EH (cell line): ENCODE measurements around the gene PRR20C.
"Not testable (repeated sequence)": the region's sequence is repeated elsewhere in the genome, so short reads cannot be mapped to it uniquely, and the experiment has no call there.

ENCODE experiments used
- DNase-seq: peaks from one replicate; pipeline ENCODE4 v3.0.0-alpha.2; 2015; ENCODE audit warnings: low read depth

Gene PRR20C

GRCh38 chr13:57153761-57154160 lies at the start of gene PRR20C:
TSS of gene PRR20C (plus strand) at chr13:57154061. CDS start at chr13:57154448, 387 bp downstream.
- DNase-seq, result not testable (repeated sequence)

GRCh38 chr13:57114945-57115344 lies 38.9 kb upstream of the PRR20C start:
- no peak for DNase-seq

DNA sequence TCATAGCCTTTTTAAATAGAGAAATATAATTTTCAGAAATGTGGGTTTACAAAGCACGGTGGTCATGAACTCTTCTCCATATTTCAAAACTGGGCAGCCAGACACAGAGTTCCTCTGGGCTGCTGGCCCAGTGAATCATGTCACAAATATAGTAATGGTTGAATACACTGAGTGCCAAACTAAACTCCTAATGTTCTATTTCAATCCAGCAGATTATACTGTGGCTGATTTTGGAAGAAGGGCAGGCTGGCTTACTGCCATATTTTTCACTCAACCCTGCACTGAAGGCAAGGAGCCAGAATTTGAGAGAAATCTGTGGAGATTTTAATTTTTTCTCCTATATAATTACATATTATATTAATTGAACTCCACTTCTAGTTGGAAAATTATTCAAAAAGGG lies 30.2 kb upstream of the PRR20C start:
- no peak for DNase-seq

DNA sequence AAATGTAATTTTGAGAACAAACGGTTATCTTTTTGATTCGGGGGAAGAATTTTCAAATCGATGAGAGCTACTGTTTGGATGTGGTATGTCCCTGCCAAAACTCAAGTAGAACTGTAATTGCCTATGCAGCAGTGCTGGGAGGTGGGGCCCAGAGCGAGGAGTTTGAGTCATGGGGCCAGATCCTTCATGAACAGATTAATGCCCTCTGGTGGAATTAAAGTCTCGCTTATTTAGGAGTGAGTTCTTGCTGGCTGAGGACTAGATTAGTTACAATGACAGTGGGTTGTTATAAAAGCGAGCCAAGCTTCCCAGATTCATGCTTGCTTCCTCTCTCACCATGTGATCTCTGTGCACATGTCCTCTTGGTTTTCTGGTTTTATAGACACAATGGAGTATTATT lies 25.0 kb upstream of the PRR20C start:
- DNase-seq, result no peak

GRCh38 chr13:57136093-57136492 lies 17.8 kb upstream of the PRR20C start:
- DNase-seq, result no peak

DNA sequence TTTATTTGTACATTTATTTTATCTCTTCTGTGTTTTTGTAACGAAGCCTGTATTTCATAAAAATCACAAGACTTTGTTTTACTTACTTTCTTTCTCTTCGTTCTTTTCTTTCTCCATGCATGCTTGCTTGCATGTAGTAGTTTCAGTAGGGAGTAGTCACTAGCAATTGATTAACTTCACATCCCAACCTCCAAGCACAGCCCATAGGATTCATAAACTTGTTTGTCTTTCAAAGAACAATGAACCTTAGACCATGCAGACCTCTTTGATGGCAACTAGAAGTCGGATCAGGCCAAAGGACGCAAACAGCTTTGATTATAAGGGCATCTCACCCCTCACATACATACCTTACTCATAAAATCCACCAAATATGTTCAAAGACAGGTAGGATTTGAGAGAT lies 16.3 kb upstream of the PRR20C start:
- no peak for DNase-seq

GRCh38 chr13:57138988-57139387 lies 14.9 kb upstream of the PRR20C start:
- no peak for DNase-seq

DNA sequence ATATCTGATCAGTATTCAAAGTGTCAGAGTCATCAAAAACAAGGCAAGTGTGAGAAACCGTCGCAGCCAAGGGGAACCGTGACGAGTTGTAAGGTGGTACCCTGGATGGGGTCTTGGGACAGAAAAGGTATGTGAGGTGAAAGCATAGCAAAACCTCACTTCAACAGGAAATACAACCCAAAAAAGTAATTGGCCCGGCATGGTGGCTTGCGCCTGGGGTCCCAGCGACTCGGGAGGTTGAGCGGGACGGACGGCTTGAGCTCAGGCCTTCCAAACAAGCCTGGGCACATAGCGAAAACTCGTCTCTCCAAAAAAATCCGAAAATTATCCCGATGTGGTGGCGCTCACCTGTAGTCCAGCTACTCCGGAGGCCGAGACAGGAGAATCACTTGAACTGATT lies 14.1 kb upstream of the PRR20C start:
- DNase-seq, result not testable (repeated sequence)

- not testable (repeated sequence) for DNase-seq
Observed at GRCh38 chr13:57140235-57140968, 13.5 kb upstream of the PRR20C start, which contains the start of gene PRR20A. TSS of gene PRR20A (plus strand) at chr13:57140918. CDS start at chr13:57141305, 387 bp downstream.

DNA sequence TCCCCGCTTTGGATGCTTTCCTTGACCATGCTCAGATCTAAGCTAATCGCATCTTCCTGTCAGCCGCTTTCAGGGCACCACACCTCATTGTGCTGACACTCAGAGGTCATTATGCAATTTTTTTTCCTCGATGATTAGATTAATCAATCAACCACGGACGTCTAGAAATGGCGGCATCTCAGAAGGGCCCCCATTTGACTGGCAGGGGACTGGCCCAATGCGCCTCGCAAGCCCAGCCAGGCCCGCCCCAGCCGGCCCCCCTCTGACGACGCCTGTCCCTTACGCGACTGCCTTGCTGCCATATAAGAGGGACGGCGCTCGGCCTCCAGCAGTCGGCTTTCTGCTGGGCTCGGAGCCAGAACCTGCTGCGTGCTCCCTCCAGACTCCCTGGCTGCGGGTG lies 6.7 kb upstream of the PRR20C start, which contains the start of gene PRR20B:
Gene PRR20B, plus strand, starts transcription at position 301 of the 400 bp plus-strand sequence. CDS start 387 bp downstream, outside the sequence.
- not testable (repeated sequence) for DNase-seq

DNA sequence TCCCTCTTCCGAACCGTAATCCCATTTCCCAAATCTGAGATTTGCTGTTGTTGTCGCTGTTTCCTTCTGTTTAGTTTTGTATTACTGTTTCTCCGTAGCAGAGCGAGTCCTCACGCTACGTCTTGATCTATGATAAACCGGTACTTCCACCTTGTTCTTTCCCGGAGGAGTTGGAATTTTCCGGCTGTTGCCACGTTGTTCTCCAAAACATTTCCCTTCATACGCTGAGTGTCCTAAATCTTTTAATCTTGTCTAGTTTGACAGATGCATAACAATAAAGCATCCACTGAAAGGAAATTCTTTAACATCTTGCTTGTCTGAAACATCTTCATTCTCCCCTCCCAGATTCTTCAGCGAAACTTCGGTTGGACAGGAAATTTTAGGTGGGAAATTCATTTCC lies 5.8 kb upstream of the PRR20C start:
- not testable (repeated sequence) for DNase-seq

DNA sequence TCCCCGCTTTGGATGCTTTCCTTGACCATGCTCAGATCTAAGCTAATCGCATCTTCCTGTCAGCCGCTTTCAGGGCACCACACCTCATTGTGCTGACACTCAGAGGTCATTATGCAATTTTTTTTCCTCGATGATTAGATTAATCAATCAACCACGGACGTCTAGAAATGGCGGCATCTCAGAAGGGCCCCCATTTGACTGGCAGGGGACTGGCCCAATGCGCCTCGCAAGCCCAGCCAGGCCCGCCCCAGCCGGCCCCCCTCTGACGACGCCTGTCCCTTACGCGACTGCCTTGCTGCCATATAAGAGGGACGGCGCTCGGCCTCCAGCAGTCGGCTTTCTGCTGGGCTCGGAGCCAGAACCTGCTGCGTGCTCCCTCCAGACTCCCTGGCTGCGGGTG lies 6.5 kb downstream of the PRR20C start, which contains the start of gene PRR20D:
Gene PRR20D, plus strand, starts transcription at position 301 of the 400 bp plus-strand sequence. CDS start 387 bp downstream, outside the sequence.
- DNase-seq, result not testable (repeated sequence)

DNA sequence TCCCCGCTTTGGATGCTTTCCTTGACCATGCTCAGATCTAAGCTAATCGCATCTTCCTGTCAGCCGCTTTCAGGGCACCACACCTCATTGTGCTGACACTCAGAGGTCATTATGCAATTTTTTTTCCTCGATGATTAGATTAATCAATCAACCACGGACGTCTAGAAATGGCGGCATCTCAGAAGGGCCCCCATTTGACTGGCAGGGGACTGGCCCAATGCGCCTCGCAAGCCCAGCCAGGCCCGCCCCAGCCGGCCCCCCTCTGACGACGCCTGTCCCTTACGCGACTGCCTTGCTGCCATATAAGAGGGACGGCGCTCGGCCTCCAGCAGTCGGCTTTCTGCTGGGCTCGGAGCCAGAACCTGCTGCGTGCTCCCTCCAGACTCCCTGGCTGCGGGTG lies 13.0 kb downstream of the PRR20C start, which contains the start of gene PRR20E:
Gene PRR20E, plus strand, starts transcription at position 301 of the 400 bp plus-strand sequence. CDS start 387 bp downstream, outside the sequence.
- not testable (repeated sequence) for DNase-seq

DNA sequence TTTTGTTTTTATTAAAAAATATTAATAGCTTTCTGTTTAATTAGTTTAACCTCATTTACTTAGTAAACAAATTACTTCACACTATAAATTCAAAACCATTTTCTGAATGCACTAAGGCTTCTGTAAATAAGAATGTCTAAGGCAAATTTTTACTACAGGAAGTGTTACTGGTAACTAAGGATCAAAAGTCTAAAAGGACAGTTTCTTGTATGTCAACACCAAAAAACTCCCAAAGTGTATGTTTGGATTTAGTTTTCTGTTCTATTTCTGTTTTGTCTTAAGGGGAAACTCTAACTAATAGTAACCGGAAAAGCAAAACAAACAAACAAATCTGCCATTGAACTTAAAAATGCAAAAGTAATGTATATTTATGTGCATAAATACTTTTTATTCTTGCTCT lies 37.8 kb downstream of the PRR20C start:
- no peak for DNase-seq
